HG02840 (cell line): ENCODE results near the gene CYP21A2.
"Not testable (repeated sequence)": the region's sequence is repeated elsewhere in the genome, so short reads cannot be mapped to it uniquely, and the experiment has no call there.

Experiments used
- ATAC-seq: cut with Tn5 transposase; IDR thresholded peaks from one replicate; pipeline ENCODE4 v1.9.1; 2021; ENCODE audit warnings: mild to moderate bottlenecking, moderate library complexity, moderate number of reproducible peaks; ENCODE audit not compliant: unreplicated experiment, low FRiP score

CYP21A2 gene

DNA sequence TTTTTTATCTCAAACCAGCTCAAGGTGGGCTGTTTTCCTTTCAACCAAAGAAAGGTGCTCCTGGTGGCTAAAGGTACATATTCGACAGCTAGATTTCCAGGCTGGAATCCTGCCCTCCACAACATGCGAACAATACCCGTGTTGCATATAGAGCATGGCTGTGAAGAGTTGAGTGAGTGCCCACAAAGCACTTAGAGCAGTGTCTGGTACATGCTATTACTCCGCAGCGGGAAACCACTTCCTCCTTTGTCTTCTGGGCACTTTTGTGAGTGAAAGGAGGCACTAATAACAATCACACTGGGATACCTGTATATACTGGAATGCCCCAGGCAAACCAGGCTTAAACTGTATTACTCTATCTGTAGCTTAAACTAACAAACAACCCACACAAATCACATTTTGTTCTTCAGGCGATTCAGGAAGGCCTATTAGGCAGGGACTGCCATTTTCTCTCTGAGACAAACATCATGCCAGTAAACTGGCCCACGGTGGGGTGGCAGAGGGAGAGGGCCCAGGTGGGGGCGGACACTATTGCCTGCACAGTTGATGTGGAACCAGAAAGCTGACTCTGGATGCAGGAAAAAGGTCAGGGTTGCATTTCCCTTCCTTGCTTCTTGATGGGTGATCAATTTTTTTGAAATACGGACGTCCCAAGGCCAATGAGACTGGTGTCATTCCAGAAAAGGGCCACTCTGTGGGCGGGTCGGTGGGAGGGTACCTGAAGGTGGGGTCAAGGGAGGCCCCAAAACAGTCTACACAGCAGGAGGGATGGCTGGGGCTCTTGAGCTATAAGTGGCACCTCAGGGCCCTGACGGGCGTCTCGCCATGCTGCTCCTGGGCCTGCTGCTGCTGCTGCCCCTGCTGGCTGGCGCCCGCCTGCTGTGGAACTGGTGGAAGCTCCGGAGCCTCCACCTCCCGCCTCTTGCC lies at the start of gene CYP21A2:
CYP21A2 (plus strand) TSS at position 818 of the 927 bp plus-strand sequence; CDS start at position 826, 8 bp downstream.
- not testable (repeated sequence) for ATAC-seq

DNA sequence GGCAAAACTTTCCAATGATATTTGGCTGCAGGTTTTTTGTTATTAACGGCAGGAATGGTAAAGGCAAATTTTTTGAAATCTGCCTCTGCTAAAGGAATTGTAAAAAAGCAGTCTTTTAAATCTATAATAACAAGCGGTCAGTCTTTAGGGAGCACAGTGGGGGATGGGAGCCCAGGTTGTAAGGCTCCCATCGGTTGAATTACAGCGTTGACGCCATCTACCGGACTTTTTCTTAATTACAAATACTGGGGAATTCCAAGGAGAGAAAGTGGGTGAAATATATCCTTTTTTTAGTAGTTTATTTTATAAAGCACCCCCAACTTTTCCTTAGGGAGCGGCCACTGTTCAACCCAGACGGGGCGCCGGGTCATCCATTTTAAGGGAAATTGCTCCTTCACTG lies 48.9 kb upstream of the CYP21A2 start:
- ATAC-seq: not testable (repeated sequence)

DNA sequence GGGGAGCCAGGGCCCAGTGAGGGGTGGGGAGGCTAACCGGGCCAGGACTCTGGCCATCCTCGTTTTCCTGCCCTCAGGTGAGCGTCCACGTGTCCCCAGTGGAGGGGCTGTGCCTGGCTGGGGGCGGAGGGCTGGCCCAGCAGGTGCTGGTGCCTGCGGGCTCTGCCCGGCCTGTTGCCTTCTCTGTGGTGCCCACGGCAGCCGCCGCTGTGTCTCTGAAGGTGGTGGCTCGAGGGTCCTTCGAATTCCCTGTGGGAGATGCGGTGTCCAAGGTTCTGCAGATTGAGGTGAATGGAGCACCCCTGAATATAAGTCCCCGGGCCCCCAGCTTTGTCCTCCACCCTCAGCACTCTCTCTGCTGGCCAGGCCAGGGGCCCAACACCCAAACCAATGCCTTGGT lies 43.8 kb upstream of the CYP21A2 start:
- not testable (repeated sequence) for ATAC-seq

GRCh38 chr6:31996385-31996784 lies 41.8 kb upstream of the CYP21A2 start:
- ATAC-seq: not testable (repeated sequence)

DNA sequence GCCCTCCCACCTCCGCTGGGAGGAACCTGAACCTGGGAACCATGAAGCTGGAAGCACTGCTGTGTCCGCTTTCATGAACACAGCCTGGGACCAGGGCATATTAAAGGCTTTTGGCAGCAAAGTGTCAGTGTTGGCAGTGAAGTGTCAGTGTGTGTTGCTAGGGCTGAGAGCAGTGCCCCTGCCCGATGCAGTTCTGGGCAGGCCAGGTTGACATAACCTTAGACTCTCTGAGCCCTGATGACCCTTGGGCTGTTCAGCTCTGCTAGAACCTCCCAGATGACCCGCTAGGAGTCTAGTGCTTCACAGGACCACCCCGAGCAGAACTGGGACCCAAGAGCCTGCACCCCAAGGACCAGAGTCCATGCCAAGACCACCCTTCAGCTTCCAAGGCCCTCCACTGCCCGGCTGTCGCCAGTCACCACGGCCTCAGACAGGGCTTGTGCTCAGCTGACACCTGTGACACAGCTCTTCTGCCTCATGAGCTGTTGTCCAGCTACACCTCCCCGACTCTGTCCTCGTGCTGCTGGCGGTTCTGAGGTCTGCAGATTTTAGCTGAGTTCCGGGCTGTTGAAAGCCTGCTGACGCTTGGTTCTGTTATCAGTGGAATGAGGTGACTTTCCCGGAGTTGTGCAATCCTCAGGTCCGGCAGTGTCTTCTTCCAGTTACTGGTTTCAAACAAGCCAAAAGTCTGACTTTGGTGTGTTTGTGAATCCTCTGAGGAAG lies 35.5 kb upstream of the CYP21A2 start:
- not testable (repeated sequence) for ATAC-seq

DNA sequence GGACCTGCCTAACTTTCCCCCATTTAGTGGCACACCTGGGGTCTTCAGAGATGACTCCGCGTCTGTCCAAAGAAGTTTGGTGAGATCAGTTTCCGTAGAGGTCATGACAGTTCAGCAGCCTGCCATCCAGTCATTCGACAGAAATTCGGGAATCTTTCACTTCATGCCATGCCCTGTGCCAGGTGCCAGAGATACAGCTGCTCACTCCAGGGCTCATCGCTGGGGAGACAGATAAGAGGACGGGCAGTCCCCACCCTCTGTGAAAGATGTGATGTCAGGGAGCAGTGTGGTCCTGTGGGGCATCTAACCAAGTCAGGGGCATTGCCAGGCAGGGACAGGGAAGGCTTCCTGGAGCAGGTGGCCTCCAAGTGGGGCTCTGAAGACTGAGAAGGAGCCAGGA lies 34.9 kb upstream of the CYP21A2 start:
- ATAC-seq: not testable (repeated sequence)

- not testable (repeated sequence) for ATAC-seq
Measured at GRCh38 chr6:32004393-32004792, 33.8 kb upstream of the CYP21A2 start.

DNA sequence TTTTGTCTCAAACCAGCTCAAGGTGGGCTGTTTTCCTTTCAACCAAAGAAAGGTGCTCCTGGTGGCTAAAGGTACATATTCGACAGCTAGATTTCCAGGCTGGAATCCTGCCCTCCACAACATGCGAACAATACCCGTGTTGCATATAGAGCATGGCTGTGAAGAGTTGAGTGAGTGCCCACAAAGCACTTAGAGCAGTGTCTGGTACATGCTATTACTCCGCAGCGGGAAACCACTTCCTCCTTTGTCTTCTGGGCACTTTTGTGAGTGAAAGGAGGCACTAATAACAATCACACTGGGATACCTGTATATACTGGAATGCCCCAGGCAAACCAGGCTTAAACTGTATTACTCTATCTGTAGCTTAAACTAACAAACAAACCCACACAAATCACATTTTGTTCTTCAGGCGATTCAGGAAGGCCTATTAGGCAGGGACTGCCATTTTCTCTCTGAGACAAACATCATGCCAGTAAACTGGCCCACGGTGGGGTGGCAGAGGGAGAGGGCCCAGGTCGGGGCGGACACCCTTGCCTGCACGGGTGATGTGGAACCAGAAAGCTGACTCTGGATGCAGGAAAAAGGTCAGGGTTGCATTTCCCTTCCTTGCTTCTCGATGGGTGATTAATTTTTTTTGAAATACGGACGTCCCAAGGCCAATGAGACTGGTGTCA lies 33.2 kb upstream of the CYP21A2 start:
- not testable (repeated sequence) for ATAC-seq

GRCh38 chr6:32005538-32005880 lies 32.7 kb upstream of the CYP21A2 start:
- not testable (repeated sequence) for ATAC-seq

DNA sequence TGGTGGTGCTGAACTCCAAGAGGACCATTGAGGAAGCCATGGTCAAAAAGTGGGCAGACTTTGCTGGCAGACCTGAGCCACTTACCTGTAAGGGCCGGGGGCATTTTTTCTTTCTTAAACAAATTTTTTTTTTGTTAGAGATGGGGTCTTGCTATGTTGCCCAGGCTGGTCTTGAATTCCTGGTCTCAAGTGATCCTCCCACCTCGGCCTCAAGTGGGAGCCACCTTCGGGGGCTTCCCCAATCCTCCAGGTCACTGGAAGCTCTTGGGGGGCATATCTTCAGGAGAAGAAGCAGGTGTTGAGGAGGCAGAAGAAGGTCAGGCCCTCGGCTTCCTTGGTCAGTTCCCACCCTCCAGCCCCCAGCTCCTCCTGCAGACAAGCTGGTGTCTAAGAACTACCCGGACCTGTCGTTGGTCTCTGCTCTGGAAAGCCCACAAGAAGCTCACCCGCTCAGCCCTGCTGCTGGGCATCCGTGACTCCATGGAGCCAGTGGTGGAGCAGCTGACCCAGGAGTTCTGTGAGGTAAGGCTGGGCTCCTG lies 32.2 kb upstream of the CYP21A2 start:
- not testable (repeated sequence) for ATAC-seq

DNA sequence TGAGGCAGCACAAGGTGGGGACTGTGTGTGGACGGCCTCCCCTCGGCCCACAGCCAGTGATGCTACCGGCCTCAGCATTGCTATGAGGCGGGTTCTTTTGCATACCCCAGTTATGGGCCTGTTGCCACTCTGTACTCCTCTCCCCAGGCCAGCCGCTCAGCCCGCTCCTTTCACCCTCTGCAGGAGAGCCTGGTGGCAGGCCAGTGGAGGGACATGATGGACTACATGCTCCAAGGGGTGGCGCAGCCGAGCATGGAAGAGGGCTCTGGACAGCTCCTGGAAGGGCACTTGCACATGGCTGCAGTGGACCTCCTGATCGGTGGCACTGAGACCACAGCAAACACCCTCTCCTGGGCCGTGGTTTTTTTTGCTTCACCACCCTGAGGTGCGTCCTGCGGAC lies 31.1 kb upstream of the CYP21A2 start:
- ATAC-seq: not testable (repeated sequence)

DNA sequence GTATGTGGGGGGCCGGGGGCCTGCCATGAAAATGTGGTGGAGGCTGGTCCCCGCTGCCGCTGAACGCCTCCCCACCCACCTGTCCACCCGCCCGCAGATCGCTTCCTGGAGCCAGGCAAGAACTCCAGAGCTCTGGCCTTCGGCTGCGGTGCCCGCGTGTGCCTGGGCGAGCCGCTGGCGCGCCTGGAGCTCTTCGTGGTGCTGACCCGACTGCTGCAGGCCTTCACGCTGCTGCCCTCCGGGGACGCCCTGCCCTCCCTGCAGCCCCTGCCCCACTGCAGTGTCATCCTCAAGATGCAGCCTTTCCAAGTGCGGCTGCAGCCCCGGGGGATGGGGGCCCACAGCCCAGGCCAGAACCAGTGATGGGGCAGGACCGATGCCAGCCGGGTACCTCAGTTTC lies 30.2 kb upstream of the CYP21A2 start:
- ATAC-seq: not testable (repeated sequence)

GRCh38 chr6:32008616-32009015 lies 29.6 kb upstream of the CYP21A2 start:
- not testable (repeated sequence) for ATAC-seq

DNA sequence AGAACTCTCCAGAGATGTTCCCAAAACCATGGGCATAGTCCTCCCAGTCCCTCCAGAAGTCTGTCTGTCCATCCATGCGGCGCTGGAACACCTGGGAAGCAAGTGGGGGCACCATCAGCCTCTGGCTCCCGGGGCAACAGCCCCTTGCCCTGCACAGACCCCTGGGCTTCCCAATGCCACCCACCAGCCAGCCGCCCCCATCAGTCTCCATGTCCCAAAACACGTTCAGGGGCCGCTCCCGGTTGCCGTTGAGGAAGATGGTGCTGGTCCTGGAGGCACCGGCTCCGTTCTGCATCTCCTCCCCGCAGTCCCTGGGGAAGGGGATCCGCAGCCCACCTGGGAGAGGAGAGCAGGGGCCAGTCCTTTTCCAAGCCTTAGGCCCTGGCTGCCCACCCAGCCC lies 28.7 kb upstream of the CYP21A2 start:
- not testable (repeated sequence) for ATAC-seq

GRCh38 chr6:32010856-32011530 lies 27.2 kb upstream of the CYP21A2 start:
- ATAC-seq: not testable (repeated sequence)

GRCh38 chr6:32012941-32013617 lies 25.1 kb upstream of the CYP21A2 start:
- not testable (repeated sequence) for ATAC-seq

DNA sequence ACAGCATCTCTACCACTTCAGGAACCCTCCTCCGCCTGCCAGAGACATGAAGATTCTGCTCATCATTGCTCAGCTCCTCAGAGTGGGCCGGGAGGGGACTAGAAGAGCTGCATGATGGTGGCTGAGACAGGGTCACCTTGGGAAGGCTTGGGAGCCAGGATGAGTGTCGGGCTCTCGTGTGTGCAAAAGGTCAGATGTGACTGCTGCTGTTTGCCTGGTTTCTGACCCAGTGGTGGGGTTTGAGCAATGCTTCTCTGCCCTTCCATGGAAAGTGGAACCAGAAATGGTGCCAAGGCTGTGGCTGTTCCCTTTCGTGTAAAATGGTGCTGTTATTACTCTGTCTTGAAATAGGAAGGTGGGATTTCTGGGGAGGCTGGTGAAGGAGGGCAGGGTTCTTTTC lies 24.5 kb upstream of the CYP21A2 start:
- not testable (repeated sequence) for ATAC-seq

DNA sequence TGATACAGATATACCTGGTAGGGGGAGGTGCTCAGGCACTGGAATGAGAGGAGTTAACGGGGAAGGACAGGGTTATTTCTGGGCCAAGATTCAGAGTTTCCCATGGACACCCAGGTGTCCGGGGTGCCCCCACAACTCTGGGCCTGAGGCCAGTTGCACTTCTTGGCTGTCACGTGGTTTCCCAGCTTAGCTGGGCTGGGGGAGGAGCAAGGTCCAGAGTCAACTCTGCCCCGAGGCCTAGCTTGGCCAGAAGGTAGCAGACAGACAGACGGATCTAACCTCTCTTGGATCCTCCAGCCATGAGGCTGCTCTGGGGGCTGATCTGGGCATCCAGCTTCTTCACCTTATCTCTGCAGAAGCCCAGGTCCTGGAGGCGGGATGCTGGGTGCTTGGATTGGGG lies 23.7 kb upstream of the CYP21A2 start, which contains the start of gene C4B:
C4B (plus strand) TSS at position 249 of the 400 bp plus-strand sequence; CDS start at position 300, 51 bp downstream.
- not testable (repeated sequence) for ATAC-seq

DNA sequence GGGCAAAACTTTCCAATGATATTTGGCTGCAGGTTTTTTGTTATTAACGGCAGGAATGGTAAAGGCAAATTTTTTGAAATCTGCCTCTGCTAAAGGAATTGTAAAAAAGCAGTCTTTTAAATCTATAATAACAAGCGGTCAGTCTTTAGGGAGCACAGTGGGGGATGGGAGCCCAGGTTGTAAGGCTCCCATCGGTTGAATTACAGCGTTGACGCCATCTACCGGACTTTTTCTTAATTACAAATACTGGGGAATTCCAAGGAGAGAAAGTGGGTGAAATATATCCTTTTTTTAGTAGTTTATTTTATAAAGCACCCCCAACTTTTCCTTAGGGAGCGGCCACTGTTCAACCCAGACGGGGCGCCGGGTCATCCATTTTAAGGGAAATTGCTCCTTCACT lies 16.1 kb upstream of the CYP21A2 start:
- ATAC-seq: not testable (repeated sequence)
